HG03066 (cell line): ENCODE data around the gene NRG3.

Experiments
- ATAC-seq: cut with Tn5 transposase; IDR thresholded peaks from one replicate; pipeline ENCODE4 v1.9.1; 2021; ENCODE audit warnings: low read depth; ENCODE audit not compliant: unreplicated experiment

The NRG3 gene

DNA sequence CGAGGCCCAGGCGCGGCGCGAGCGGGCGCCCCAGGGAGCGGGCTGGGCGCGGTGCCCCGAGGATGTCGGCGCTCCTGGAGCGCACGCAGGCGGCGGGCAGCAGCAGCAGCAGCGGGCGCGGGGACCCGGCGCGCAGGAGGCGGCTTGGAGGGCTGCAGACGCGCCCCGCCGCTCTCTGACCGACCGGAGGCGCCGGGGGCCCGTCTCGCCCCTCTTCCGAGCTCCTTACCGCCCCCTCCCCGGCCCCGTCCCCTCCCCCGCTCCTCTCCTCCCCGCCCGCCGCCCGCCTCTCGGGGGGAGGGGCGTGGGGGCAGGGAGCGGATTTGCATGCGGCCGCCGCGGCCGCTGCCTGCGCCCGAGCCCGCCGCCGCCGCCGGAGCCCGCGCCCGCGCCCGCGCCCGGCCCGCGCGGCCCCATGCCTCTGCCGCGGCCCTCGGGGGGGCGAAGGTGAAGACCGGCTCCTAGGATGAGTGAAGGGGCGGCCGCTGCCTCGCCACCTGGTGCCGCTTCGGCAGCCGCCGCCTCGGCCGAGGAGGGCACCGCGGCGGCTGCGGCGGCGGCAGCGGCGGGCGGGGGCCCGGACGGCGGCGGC lies at the start of gene NRG3:
NRG3 (plus strand) TSS at position 320 of the 592 bp plus-strand sequence.
- ATAC-seq: no peak

DNA sequence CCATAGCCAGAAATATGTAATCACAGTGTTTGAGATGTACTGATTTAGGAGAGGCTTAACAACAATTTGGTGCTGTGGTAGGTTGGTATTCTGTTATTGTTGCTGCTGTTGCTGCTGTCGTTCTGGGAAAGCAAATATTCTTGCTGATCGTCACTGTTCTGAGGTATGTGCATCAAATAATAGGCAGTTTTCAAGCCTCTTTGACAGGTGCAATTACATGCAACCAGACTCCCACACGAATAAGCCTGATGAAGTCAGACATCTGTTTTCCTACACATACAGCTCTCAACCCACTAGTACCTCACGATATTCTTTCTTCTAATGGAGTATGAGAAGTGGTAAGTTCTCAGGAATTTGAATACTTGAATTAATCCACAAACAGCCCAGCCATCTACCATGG lies 46.7 kb upstream of the NRG3 start:
- no peak for ATAC-seq

DNA sequence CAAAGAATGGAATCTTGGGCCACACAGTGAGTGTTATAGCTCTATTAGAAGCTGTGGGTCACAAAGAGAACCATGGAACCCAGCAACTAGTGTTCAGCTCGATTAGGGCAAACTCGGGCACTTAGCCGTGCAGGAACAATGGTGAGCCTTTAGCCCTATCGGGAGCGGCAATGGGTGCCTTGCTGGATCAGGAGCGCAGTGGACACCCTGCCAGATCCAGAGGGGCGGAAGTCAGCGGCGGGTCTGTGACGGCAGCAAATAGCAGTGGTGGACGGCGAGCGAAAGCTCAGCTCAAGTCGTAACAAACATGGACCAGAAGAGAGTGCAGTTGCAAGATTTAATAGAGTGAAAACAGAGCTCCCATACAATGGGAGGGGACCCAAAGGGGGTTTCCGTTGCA lies 43.9 kb upstream of the NRG3 start:
- no peak for ATAC-seq

DNA sequence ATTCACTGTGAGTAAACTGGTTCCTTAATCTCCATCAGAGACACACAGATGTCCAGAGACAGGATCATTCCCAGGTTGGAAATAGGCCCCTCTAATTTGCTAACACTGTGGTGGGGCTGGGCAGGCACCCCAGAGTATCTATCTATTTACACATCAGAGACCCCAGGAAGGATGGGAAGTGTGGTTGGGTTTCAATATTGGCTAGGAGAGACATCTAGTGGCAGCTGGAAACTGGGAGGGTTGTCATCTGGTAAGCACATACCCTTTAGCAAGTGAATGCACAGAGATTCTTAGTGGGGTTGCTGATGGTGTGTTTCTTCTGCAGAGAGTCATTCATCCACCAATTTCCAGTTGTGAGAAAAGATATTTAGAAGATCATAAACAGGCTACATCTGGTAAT lies 36.0 kb upstream of the NRG3 start:
- ATAC-seq: no peak

DNA sequence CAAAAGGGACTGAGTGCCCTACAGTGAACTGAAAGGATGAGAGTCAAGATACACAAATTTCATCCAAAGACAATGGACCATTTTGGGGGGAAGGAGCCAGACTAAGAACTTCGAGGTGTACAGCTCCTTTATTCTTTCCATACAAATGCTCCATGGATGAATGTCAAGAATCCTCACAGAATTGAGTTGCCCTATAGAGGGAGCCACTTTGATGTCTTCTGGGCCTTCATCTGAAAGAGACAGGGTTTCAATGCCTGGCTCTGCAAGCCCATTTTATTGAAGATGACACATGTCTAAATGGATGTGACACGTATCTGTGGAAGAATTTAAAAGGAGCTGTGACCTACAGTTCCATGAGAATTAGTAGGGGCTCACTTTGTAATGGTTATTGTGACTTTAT lies 32.0 kb upstream of the NRG3 start:
- ATAC-seq: no peak

DNA sequence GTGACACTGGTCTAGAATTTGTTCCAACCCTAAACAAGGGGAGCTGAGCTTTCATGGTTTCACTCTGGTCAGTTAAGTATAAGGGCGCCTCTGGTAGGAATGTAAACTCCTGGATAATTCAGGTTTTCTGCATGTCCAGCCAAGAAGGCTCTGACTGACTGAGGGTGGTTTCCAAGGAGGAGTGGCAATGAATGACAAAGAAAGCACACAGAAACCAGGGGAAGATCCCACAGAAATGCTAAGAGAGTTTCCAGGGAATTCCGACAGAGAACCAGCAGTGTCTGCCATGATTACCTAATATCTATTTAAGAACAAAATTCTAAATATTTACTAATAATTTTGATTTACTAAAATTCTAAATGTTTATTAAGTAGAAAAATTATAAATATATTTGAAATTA lies 27.3 kb upstream of the NRG3 start:
- no peak for ATAC-seq

DNA sequence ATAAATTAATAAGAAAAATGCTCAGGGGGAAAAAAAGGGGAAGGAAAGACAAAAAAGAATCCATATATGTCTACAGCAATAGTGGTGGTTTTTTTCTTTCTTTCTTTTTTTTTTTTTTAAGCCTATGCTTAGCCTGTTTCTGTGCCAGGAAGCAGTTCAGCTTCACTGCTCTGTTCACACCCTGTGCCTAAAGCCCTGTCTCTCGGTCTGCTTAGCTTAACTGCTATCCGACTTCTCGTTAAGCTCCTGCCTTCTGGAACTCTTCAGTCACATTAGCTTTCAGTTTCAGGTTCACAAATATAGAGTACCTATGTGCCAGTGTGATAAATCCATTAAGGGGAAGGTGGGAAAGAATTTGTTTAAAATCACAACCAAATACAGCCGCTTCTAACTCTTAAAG lies 26.5 kb upstream of the NRG3 start:
- ATAC-seq: no peak

DNA sequence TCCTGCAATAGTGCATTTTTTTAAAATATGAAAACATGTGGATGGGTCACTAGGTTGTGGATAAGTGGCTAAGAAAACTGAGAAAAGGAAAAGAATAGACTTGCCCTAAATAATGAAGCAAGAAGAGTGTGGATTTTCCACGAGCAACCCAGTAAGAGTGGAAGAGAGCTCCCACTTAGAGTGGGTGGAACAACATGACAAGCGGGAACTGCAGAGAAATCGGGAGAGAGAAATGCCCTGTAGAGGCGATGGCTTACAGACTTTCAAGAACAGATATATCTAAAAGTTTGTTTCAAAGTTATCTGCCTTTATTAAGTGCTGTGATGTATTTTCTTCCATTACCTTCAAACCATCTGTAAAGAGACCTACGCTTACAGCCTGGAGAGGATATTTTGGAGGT lies 26.1 kb upstream of the NRG3 start:
- ATAC-seq: no peak

DNA sequence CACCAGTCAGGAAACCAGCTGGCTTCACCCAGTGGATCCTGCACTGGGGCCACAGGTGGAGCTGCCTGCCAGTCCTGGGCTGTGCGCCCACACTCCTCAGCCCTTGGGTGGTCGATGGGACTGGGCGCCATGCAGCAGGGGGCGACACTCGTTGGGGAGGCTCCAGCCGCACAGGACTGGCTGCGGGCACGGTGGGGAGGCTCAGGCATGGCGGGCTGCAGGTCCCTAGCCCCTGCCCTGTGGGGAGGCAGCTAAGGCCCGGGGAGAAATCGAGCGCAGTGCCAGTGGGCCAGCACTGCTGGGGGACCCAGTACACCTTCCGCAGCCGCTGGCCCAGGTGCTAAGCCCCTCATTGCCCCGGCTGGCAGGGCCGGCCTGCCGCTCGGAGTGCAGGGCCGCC lies 12.4 kb upstream of the NRG3 start:
- ATAC-seq: no peak

DNA sequence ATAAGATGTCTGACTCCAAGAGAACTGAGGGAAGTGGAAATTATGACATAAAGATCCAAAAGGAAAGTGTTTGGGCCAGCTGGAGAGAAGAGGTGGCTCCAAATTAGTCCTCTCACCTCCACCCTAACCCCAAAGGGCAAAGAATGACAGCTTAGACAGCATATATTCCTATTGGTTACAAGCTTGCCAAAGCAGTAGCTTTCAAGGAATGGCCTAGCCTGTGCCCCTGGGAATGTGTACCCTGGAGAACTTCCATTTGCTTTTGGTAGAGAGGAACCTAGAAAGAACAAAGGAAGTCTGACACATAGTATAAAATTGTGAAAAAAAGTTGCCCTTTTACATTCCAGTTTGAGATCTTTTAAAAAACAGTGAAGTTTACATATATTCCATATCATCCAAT lies 11.2 kb upstream of the NRG3 start:
- ATAC-seq: no peak

DNA sequence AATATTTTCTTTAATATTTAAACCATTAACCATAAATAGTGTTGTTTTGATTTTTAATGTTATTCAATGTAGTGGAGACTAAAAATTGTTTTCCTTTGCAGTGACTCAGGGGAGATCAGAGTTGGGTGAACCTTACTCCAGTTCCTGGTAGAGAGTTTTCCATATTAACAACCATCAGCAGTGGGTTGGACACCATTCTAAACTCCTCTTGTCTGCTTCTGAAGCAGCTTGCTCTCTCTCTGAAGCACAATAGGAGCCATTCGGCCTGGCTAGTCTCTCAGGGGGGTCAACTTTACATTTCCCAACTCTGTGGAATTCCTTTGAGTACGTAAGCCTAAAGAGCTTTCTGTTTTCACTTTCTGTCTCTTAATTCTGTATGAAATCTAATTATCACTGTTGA lies 9.4 kb upstream of the NRG3 start:
- no peak for ATAC-seq

DNA sequence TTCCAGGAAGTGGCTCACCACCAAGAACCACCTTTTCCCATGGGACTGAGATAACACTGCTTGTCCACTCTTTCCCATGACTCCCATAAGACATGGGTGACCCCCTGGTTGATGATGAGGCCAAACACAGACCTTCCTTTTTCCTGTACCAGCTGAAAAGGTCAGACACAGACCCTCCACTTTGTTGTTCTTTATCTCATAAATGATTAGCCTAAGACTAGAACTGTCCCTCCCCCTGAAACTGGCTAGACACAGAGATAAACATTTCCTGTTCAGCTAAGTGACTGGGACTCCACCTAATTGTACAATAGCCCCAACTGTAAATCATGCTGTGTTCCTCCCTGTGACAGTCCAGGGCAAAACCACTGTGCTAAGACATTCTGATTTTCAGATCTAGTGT lies 8.2 kb upstream of the NRG3 start:
- ATAC-seq: peak; percentile 96

DNA sequence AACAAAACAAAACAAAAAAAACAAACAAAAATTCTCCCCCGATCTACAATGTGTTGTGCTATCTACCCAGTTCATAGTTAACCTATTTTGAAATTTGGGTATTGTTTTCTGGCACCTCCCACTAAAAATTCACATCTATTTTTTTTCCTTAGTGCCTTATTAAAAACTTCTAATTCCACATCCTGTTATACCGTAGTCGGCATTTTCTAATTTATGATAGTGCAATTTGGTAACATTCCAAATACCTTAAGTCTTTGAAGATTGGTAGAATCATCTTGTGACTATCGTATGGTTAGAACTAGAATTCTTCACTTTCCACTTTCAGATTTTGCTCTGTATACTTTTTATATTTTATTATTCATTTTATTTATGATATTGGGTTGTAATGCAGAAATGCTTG lies 4.5 kb upstream of the NRG3 start:
- no peak for ATAC-seq

DNA sequence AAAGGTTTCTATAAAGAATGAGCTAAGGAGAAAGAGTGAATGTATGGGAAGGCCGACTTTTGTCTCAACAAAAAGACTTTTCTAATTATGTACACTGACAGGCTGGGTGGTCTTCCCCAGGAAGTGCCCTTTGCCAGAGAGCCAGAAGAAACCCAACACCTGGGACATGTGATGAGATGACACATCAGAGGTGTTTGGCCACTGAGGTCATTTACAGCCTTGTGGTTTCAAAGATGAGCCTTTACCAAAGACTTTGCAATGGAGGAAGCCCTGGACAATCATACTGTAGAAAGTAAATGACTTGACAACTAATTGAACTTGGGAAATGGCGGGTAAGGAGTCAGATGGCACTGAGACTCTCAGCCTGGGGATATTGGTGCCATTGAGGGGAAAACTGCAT lies 3.4 kb upstream of the NRG3 start:
- ATAC-seq: no peak

DNA sequence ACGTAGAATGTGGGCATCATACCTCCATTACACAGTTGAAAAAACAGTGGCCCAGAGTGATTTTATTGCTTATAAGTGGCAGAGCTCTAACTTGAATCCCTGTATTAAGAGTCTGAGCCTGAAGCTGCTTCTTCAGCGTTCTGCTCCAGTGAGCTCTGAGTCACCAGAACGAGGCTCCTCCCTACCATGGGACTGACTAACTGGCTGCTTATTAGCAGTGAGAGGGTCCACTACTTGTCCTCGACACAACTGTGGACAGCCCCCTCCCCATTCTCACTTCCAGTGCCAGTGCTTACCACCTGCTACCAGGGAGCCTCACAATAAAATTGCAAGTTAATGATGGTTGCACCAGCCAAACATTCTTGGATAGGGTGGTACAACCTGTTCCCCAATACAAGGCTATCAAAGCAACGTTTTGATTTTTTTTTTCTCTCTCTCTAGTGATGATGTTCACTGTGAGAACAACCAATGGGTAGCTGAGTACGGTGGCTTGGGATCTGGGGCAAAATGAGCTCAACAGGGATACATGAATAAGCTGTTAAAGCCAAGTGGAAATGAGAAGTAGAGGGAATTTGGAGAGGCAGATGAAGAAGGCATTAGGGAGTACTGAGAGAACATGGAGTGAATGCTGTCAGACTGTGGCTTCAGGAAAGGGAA lies 2.7 kb upstream of the NRG3 start:
- no peak for ATAC-seq

DNA sequence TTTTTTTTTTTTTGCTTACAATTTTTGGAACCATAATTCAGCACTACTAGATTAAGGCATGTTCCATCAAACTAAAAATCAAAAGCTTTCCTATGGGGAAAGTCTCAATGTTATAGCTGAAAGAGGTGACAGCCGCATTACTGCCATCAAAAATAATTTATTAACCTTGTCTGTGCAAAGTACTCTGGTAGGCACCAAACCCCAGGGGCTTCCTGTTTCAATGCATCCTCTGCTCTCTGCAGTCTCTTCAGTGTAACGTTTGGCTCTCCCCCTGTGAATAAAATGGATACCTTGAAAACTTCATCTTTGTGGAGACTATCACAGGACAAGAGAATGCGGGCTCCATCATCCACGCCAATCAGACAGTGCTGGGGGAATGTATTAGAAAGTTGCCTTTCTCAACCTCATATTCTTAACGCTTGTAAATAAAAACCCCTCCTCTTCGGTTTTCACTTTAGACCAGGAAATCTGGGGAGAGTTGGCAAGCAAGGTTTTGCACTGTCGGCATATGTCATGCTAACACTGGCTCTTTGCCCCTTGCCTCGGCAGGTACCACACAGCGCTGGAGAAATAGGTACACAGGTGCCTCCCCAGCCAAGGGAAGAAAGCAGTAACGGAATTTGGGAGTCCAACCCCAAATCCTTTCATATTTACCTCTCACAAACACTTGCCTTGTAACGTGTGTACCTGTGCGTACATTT lies 1.6 kb upstream of the NRG3 start:
- no peak for ATAC-seq

DNA sequence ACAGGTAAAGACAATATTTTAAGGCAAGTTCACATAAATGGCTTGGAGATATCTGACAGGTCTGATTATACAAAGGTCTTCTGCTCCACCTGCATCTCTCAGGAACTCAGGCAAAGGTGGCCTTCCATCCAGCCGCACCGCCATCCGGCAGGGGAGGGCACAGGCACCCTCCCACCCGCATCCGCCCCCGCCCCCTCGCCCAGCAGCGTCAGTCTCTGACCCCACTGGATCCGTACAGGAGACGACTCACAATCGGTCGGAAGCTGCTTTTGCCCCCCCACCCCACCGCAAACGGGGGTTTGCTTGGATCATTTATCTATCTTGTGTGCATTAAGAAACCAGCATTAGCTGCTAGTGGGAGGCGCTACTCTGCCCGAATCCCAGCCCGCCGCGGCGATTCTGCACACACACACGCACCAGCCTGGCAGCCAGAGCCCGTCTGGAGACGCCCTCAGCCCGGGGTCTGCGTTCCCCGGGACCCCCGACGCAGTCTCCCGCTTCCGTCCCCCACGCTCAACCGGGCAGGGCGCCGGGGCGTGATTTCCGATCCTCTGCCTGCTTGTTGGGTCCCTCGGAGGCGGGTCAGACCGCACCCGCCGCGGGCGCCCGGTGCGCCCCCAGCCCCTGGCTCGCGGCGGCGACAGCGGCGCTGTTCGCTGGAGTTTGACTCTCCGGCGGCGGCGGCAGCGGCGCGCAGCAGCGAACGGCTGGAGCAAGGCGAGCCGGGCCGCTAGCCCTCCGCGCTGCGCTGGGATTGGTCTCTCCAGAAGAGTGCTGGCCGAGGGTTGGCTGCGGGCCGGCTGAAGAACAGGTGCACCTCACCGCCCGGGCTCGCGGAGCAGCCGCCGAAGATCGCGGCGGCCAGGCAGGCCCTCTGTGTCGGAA lies 820 bp upstream of the NRG3 start:
- no peak for ATAC-seq

DNA sequence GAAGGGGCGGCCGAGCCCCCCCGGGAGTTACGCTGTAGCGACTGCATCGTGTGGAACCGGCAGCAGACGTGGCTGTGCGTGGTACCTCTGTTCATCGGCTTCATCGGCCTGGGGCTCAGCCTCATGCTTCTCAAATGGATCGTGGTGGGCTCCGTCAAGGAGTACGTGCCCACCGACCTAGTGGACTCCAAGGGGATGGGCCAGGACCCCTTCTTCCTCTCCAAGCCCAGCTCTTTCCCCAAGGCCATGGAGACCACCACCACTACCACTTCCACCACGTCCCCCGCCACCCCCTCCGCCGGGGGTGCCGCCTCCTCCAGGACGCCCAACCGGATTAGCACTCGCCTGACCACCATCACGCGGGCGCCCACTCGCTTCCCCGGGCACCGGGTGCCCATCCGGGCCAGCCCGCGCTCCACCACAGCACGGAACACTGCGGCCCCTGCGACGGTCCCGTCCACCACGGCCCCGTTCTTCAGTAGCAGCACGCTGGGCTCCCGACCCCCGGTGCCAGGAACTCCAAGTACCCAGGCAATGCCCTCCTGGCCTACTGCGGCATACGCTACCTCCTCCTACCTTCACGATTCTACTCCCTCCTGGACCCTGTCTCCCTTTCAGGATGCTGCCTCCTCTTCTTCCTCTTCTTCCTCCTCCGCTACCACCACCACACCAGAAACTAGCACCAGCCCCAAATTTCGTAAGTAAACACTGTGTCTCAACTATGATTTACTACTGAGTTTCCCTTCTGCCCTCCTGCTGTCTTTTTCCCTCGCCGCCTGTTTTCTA lies 666 bp downstream of the NRG3 start:
- no peak for ATAC-seq

DNA sequence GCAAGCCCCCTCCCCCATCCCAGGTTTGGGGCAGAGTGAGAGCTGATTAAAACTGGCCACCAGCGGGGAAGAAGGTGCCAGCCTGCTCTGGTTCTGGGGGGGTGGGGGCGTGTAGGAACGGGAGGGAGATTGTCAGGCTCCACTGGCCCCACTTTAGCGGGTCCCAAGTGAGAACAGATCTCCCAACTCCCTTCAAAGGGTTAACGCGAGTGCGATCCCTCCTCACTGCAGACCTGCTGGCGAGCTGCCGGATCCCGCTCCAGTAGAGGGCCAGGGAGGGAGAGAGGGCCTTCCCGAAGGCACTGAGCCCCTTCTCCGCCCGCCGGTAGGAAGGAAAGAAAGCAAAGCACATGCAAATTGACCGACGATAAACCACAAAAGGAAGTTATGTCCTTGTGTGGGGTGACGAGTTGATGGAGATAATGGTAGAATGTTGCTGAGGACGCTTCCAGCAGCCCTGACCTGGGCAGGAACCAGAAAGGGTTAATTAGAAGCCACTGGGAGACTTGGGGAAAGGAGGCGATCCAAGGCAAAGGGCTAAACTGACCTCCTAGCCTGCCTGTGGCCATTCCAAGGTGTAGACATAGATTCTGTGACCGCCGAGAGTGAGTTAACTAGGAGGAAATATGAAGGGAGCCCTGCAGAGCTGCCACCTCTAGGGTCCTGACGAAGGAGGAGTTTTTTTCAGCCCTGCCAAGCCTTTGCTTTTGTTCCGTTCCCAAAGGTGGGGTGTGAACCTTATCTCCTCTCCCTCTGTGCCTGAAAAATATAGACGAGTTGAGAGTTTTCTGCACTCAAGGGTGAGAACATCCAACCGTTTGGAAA lies 1.5 kb downstream of the NRG3 start:
- ATAC-seq: no peak

DNA sequence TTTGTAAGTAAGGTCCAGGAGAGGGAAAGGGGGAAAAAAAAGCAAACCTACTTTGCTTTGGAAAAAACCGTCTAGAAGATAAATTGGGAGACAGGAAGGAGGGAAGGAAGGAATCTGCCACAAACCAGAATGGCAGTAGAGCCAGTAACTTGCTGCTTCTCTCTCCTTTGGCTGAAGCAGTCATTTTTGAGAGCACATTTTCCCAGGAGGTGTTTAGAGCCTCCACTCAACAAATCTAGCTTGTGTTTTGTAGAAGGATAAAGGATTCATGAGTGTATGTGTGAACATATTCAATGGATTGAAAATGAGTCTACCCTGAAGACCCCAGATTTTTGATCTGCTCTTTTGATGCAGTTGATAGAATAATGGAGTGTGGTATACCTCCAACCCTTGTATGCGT lies 2.6 kb downstream of the NRG3 start:
- ATAC-seq: no peak
